ENCODE results near the gene FARP2.
"Not testable (repeated sequence)": the region's sequence is repeated elsewhere in the genome, so short reads cannot be mapped to it uniquely, and the experiment has no call there.

Gene FARP2

DNA sequence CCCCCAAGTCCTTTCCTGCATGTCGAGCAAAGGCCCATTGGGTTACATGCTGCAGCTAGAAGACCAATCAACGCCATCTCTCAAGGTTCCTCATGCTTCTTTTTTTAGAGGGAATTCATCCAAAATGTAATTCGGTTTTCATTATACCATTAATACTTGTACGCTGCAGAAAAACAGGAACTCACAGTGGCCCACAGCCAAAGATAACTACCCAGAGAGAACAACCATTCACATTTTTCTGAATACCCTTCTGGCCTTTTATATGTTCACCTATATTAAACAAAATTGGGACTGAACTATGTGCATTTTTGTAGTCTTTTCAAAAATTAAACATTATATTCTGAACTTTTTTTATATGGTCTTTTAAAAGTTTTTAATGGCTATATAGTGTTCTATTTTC is 25.8 kb downstream of the FARP2 start:
- no peak overlapping the region for H3K27ac ChIP-seq (ENCODE audit: low read depth, low read length)
- no peak overlapping the region for H3K9ac ChIP-seq (ENCODE audit: low read depth in 1 of 2, low read length in 2 of 2)
- H3K36me3 ChIP-seq (ENCODE audit: control insufficient read depth in 1 of 2, insufficient read depth in 2 of 2, low read length in 2 of 2): peaks cover 4 to 15% of the 10 kb centered on the region in 2 donors
- peaks cover 2 to 19% of the 10 kb centered on the region in 2 donors for H3K4me1 ChIP-seq (ENCODE audit: control insufficient read depth in 1 of 2, insufficient read depth in 2 of 2, low read length in 2 of 2)
- no peak overlapping the region for H3K4me3 ChIP-seq (ENCODE audit: low read depth in 1 of 2, low read length in 2 of 2)
- H3K27me3 ChIP-seq (ENCODE audit: control insufficient read depth in 1 of 2, insufficient read depth in 2 of 2, low read length in 2 of 2): no peaks in the 10 kb centered on the region
- H3K9me3 ChIP-seq (ENCODE audit: control insufficient read depth in 1 of 2, low read length in 2 of 2): no peaks in the 10 kb centered on the region

DNA sequence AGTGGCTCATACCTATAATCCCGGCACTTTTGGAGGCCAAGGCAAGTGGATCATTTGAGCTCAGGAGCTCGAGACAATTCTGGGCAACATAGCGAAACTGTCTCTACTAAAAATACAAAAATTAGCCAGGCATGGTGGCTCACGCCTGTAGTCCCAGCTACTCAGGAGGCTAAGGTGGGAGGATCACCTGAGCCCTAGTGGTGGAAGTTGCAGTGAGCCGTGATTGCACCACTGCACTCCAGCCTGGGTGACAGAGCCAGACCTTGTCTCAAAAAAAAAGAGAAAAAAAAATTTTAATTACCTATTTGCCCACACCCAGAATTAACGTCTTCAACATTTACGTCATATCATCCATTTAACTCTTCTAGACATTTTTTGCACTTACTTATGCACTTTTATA is 29.4 kb downstream of the FARP2 start:
- H3K9me3 ChIP-seq (ENCODE audit: control insufficient read depth in 1 of 2, low read length in 2 of 2); H3K27me3 ChIP-seq (ENCODE audit: control insufficient read depth in 1 of 2, insufficient read depth in 2 of 2, low read length in 2 of 2); H3K9ac ChIP-seq (ENCODE audit: low read depth in 1 of 2, low read length in 2 of 2); H3K27ac ChIP-seq (ENCODE audit: low read depth, low read length); H3K4me1 ChIP-seq (ENCODE audit: control insufficient read depth in 1 of 2, insufficient read depth in 2 of 2, low read length in 2 of 2); H3K4me3 ChIP-seq (ENCODE audit: low read depth in 1 of 2, low read length in 2 of 2): not testable (repeated sequence)
- H3K36me3 ChIP-seq (ENCODE audit: control insufficient read depth in 1 of 2, insufficient read depth in 2 of 2, low read length in 2 of 2): peaks cover 0 to 10% of the 10 kb centered on the region in 2 donors

DNA sequence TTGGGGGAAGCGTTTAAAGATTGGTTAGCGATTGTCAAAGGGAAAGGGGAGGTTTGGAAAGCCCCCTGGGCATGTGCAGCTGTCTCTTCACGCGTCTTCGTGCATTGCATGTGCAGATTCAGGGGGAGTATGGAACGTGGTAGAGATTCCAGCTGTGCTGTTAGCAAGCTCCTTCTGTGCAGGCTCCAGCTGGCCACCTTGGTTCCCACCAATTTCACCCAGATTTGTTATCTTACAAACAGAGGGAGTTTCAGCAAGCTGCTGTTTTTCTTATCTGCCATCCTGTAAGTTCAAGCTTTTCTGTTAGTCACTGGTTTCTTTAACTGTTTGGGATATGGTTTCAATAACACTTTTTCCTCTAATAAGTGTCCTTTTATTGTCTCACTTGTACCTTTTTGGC is 30.4 kb downstream of the FARP2 start:
- Histone ChIP-seq H3K4me1 (ENCODE audit: control insufficient read depth in 1 of 2, insufficient read depth in 2 of 2, low read length in 2 of 2) (peaks cover 6 to 9% of the 10 kb centered on the region in 2 donors), H3K27me3 (ENCODE audit: control insufficient read depth in 1 of 2, insufficient read depth in 2 of 2, low read length in 2 of 2) (no peaks in the 10 kb centered on the region), H3K4me3 (ENCODE audit: low read depth in 1 of 2, low read length in 2 of 2) (no peak overlapping the region), H3K36me3 (ENCODE audit: control insufficient read depth in 1 of 2, insufficient read depth in 2 of 2, low read length in 2 of 2) (peaks cover 0 to 10% of the 10 kb centered on the region in 2 donors), H3K9ac (ENCODE audit: low read depth in 1 of 2, low read length in 2 of 2) (no peak overlapping the region), H3K27ac (ENCODE audit: low read depth, low read length) (no peak overlapping the region), H3K9me3 (ENCODE audit: control insufficient read depth in 1 of 2, low read length in 2 of 2) (no peaks in the 10 kb centered on the region)

DNA sequence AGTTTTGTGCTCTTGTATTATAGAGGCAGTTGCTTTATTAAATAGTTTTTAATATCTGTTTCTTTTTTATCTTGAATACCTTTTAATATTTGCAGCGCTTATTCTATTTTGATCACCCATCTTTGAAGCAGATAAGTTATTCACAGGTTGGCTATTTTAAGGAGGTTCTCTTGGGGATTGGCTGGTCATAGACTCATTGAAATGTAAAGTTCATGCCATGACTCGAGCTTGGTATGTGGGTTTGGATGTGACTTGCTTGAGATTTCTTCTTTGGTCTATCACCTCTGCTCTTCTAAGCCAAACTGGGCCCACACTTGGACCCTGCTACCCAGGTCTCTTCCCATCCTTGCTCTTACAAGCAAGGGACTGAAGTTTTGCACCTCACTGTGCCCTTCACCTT is 33.6 kb downstream of the FARP2 start:
- H3K27ac ChIP-seq (ENCODE audit: low read depth, low read length): no peak overlapping the region
- H3K4me3 ChIP-seq (ENCODE audit: low read depth in 1 of 2, low read length in 2 of 2): no peak overlapping the region
- H3K36me3 ChIP-seq (ENCODE audit: control insufficient read depth in 1 of 2, insufficient read depth in 2 of 2, low read length in 2 of 2): no peaks in the 10 kb centered on the region

DNA sequence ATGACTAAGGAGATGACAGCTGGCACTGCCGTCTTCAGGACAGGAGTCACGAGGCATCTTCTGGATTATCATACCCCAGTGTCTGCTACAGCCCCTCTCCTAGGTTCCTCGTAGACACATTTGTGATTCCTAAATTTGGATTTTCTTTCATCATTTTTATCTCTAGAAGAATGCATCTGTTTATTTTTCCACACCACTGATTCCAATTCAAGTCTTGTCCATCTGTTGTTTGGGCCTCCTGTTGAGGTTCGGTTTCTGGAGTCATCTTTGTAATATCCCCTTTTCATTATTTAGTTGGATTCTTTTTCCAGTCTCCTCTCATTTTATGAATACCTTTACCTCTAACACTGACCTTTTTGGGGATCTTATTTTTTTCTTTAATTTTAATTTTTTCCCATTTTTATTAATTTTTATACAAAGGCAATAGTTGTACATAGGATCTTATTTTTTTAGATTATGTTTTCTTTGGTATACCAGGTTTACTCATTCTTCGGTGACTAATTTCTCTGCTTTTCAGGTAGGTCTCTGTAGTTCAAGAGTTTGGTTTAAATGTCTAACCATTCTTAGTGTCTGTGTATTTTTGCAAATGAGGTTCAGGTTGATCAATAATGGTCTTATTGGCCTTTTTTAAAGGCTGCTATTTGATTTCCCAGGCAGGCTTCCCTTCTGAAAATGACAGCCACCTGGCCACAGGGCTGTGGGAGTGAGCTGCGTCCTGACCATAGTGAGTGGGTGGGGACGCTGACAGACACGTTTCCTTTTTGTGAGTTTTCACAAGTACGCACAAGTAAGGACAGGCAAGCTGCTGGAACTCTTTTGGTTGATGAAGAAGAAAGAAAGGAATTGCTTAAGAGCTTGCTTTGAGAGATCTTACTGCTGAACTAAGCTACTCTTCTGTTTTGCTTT is 34.5 kb downstream of the FARP2 start:
- Histone ChIP-seq H3K27ac (ENCODE audit: low read depth, low read length) (no peak overlapping the region), H3K4me1 (ENCODE audit: control insufficient read depth in 1 of 2, insufficient read depth in 2 of 2, low read length in 2 of 2) (peaks cover 19 to 28% of the 10 kb centered on the region in 2 donors), H3K36me3 (ENCODE audit: control insufficient read depth in 1 of 2, insufficient read depth in 2 of 2, low read length in 2 of 2) (peaks cover 0 to 8% of the 10 kb centered on the region in 2 donors), H3K9me3 (ENCODE audit: control insufficient read depth in 1 of 2, low read length in 2 of 2) (no peaks in the 10 kb centered on the region), H3K27me3 (ENCODE audit: control insufficient read depth in 1 of 2, insufficient read depth in 2 of 2, low read length in 2 of 2) (no peaks in the 10 kb centered on the region), H3K9ac (ENCODE audit: low read depth in 1 of 2, low read length in 2 of 2) (no peak overlapping the region), H3K4me3 (ENCODE audit: low read depth in 1 of 2, low read length in 2 of 2) (no peak overlapping the region)

More for the DNA sequence above, 33.6 kb downstream of the FARP2 start:
- Histone ChIP-seq H3K4me1 (ENCODE audit: control insufficient read depth in 1 of 2, insufficient read depth in 2 of 2, low read length in 2 of 2) (peaks cover 16 to 26% of the 10 kb centered on the region in 2 donors), H3K27me3 (ENCODE audit: control insufficient read depth in 1 of 2, insufficient read depth in 2 of 2, low read length in 2 of 2) (no peaks in the 10 kb centered on the region), H3K9ac (ENCODE audit: low read depth in 1 of 2, low read length in 2 of 2) (no peak overlapping the region), H3K9me3 (ENCODE audit: control insufficient read depth in 1 of 2, low read length in 2 of 2) (no peaks in the 10 kb centered on the region)

DNA sequence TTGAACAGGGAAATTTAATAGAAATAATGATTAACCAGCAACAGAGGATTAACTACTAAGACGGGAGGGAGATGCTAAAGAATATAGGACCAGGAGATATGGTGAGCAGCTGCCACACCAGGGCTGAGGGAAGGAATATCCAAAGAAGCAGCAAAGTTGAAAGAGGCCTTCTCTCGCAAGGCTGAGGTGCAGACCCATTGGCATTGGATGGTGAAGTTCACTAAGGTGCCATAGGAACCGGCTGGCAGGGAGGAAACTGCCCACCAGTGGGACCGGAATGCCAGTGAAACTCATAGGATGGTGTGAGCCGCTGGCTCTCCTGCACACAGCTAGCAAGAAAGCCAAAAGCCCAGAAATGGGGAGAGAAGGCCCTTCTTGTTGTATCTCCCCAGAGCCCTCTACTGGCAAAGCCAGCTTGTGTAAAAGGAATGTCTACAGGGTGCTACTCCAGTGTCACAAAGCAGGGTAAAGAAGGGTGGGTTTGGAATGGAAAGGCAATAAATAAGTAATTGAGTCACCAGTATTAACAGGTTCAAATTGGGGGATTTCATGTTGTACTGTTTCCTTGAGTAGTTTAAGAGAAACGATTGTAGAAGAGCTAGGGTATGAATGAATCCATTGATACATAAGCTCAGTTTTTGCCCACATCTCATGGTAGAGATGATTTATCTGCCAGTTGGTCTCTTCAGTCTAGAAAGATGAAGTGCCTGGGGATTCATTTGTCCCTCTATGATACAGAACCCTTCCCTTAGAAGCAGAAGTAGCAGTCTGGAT is 36.0 kb downstream of the FARP2 start:
- H3K27ac ChIP-seq (ENCODE audit: low read depth, low read length): no peak overlapping the region
- H3K36me3 ChIP-seq (ENCODE audit: control insufficient read depth in 1 of 2, insufficient read depth in 2 of 2, low read length in 2 of 2): peaks cover 0 to 8% of the 10 kb centered on the region in 2 donors
- H3K4me3 ChIP-seq (ENCODE audit: low read depth in 1 of 2, low read length in 2 of 2): no peak overlapping the region
- no peaks in the 10 kb centered on the region for H3K27me3 ChIP-seq (ENCODE audit: control insufficient read depth in 1 of 2, insufficient read depth in 2 of 2, low read length in 2 of 2)
- no peaks in the 10 kb centered on the region for H3K9me3 ChIP-seq (ENCODE audit: control insufficient read depth in 1 of 2, low read length in 2 of 2)
- H3K9ac ChIP-seq (ENCODE audit: low read depth in 1 of 2, low read length in 2 of 2): peak overlapping the region in 1 of 2 donors; percentile 7
- H3K4me1 ChIP-seq (ENCODE audit: control insufficient read depth in 1 of 2, insufficient read depth in 2 of 2, low read length in 2 of 2): peaks cover 19 to 29% of the 10 kb centered on the region in 2 donors

DNA sequence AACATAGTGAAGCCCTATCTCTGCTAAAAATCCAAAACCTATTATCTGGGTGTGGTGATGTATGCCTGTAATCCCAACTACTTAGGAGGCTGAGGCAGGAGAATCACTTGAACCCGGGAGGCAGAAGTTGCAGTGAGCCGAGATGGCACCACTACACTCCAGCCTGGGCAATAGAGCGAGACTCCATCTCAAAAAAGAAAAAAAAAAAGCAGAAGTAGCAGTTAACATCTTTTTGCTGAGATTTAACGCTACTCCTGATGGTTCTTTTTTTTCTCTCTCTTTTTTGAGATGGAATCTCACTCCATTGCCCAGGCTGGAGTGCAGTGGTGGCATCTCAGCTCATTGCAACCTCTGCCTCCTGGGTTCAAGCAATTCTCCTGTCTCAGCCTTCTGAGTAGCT is 36.7 kb downstream of the FARP2 start:
- not testable (repeated sequence) for H3K4me3 ChIP-seq (ENCODE audit: low read depth in 1 of 2, low read length in 2 of 2); H3K36me3 ChIP-seq (ENCODE audit: control insufficient read depth in 1 of 2, insufficient read depth in 2 of 2, low read length in 2 of 2); H3K27ac ChIP-seq (ENCODE audit: low read depth, low read length); H3K9ac ChIP-seq (ENCODE audit: low read depth in 1 of 2, low read length in 2 of 2); H3K27me3 ChIP-seq (ENCODE audit: control insufficient read depth in 1 of 2, insufficient read depth in 2 of 2, low read length in 2 of 2); H3K9me3 ChIP-seq (ENCODE audit: control insufficient read depth in 1 of 2, low read length in 2 of 2)
- peaks cover 19 to 29% of the 10 kb centered on the region in 2 donors for H3K4me1 ChIP-seq (ENCODE audit: control insufficient read depth in 1 of 2, insufficient read depth in 2 of 2, low read length in 2 of 2)

DNA sequence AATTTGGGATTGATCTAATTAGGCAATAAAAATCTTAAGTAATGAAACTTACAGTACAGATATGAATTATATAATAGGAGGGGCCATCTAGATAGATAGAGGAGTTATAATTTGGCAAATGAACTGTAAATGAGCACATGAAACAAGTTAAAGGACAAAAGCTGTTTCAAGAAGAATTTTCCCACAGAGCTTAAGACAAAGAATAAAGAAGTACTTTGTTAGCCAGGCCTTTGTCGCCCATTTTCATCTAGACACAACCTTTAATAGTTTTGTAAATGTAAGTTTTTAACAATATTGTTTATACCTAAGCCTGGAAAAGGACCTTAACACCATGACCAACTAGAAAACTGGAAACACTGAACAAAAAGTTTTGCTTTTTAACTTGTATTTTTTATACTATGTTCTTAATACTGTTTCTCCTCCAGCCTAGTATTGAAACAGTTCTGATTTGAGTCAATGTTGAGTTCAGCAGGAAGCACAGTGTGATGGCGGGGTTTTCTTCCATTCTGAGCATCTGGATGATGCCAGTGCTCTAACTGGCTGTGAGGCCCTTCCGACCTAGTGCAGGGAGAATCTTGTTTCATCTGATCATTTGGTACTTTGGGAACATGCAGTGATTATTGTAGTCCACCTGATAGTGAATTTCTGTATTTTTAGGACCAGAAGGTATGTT is 37.6 kb downstream of the FARP2 start:
- no peak overlapping the region for H3K27ac ChIP-seq (ENCODE audit: low read depth, low read length)
- H3K36me3 ChIP-seq (ENCODE audit: control insufficient read depth in 1 of 2, insufficient read depth in 2 of 2, low read length in 2 of 2): peaks cover 0 to 8% of the 10 kb centered on the region in 2 donors

GRCh38 chr2:241396809-241397208 is 40.7 kb downstream of the FARP2 start:
- not testable (repeated sequence) for H3K9ac ChIP-seq (ENCODE audit: low read depth in 1 of 2, low read length in 2 of 2); H3K4me3 ChIP-seq (ENCODE audit: low read depth in 1 of 2, low read length in 2 of 2); H3K27me3 ChIP-seq (ENCODE audit: control insufficient read depth in 1 of 2, insufficient read depth in 2 of 2, low read length in 2 of 2); H3K27ac ChIP-seq (ENCODE audit: low read depth, low read length); H3K9me3 ChIP-seq (ENCODE audit: control insufficient read depth in 1 of 2, low read length in 2 of 2); H3K36me3 ChIP-seq (ENCODE audit: control insufficient read depth in 1 of 2, insufficient read depth in 2 of 2, low read length in 2 of 2)
- H3K4me1 ChIP-seq (ENCODE audit: control insufficient read depth in 1 of 2, insufficient read depth in 2 of 2, low read length in 2 of 2): peaks cover 25 to 34% of the 10 kb centered on the region in 2 donors

More for the DNA sequence above, 37.6 kb downstream of the FARP2 start:
- Histone ChIP-seq H3K4me1 (ENCODE audit: control insufficient read depth in 1 of 2, insufficient read depth in 2 of 2, low read length in 2 of 2) (peaks cover 19 to 29% of the 10 kb centered on the region in 2 donors), H3K9ac (ENCODE audit: low read depth in 1 of 2, low read length in 2 of 2) (no peak overlapping the region), H3K9me3 (ENCODE audit: control insufficient read depth in 1 of 2, low read length in 2 of 2) (no peaks in the 10 kb centered on the region), H3K27me3 (ENCODE audit: control insufficient read depth in 1 of 2, insufficient read depth in 2 of 2, low read length in 2 of 2) (no peaks in the 10 kb centered on the region), H3K4me3 (ENCODE audit: low read depth in 1 of 2, low read length in 2 of 2) (no peak overlapping the region)

Measured in duodenal mucosa (tissue), 2 donors.